Dendritic cell treated with granulocyte-macrophage colony-stimulating factor and Interleukin-4, amounts not matched to agents 40 ng/mL and 50 ng/mL, for 4 days (primary cell): ENCODE results near the gene ATP5F1D.
"Not testable (repeated sequence)": the region's sequence is repeated elsewhere in the genome, so short reads cannot be mapped to it uniquely, and the experiment has no call there.

Experiments
- H3K27ac Mint-ChIP-seq: one replicate; pipeline ENCODE4 v1.8.0; 2022; ENCODE audit warnings: mild to moderate bottlenecking, mixed read lengths
- H3K27me3 Mint-ChIP-seq: one replicate; pipeline ENCODE4 v1.8.0; 2022; ENCODE audit warnings: mild to moderate bottlenecking, mixed read lengths
- H3K36me3 Mint-ChIP-seq: one replicate; pipeline ENCODE4 v1.8.0; 2022; ENCODE audit warnings: low read depth, mixed read lengths
- H3K4me1 Mint-ChIP-seq: one replicate; pipeline ENCODE4 v1.8.0; 2022; ENCODE audit warnings: low read depth, mixed read lengths
- H3K4me3 Mint-ChIP-seq: one replicate; pipeline ENCODE4 v1.8.0; 2022; ENCODE audit warnings: mild to moderate bottlenecking, moderate library complexity, mixed read lengths
- H3K9me3 Mint-ChIP-seq: one replicate; pipeline ENCODE4 v1.8.0; 2022; ENCODE audit warnings: mixed read lengths
- intact Hi-C: fragments of 100-400 bp; cut with micrococcal nuclease; formaldehyde crosslinking; loops from one replicate; pipeline ENCODE4 v1.15.0; 2022

The ATP5F1D gene

DNA sequence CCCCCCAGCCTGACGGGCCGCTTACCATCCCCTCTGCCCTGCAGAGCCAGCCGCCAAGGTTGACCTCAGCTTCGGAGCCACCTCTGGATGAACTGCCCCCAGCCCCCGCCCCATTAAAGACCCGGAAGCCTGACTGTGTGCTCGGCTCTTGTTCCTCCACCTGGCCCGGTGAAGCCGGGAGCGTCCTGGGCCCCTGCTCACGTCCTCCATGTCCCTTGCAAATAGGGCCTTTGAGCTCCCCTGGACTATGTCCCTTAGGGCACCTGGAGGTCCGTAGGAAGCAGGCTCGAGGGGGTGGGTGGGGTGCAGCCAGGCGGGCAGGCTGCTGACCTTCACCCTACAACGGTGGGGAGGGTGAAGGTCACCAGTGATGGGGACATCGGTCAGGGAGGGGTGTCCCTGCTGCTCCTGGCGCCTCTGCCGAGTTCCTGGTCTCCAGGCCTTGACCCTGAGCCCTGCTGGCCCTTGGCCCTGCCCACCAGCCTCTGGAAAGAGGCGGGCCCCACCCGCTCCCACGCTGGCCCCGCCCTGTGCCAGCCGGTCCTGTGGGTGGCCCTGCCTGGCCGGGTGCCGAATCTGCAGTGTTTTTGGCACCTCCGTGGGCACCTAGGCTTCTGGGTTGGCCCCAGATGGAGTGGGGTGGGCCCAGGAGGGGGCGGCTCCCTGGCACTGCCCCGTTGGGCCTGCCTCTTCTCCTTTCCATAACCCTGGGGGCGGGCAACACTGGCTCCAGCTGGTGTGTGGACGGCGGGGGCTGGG is 3.3 kb downstream of the ATP5F1D start:
- peak overlapping the region; percentile 95 for H3K27ac Mint-ChIP-seq
- peaks cover 42% of the 10 kb centered on the region for H3K36me3 Mint-ChIP-seq
- intact Hi-C loops = loop anchor here (1.0 kb wide), 1 partner anchor 22 kb away; no protein-coding TSS in a partner anchor
- H3K4me1 Mint-ChIP-seq = peaks cover 55% of the 10 kb centered on the region
- H3K4me3 Mint-ChIP-seq = peak overlapping the region; percentile 84
- no peaks in the 10 kb centered on the region for H3K9me3 Mint-ChIP-seq
- peaks cover 2% of the 10 kb centered on the region for H3K27me3 Mint-ChIP-seq

DNA sequence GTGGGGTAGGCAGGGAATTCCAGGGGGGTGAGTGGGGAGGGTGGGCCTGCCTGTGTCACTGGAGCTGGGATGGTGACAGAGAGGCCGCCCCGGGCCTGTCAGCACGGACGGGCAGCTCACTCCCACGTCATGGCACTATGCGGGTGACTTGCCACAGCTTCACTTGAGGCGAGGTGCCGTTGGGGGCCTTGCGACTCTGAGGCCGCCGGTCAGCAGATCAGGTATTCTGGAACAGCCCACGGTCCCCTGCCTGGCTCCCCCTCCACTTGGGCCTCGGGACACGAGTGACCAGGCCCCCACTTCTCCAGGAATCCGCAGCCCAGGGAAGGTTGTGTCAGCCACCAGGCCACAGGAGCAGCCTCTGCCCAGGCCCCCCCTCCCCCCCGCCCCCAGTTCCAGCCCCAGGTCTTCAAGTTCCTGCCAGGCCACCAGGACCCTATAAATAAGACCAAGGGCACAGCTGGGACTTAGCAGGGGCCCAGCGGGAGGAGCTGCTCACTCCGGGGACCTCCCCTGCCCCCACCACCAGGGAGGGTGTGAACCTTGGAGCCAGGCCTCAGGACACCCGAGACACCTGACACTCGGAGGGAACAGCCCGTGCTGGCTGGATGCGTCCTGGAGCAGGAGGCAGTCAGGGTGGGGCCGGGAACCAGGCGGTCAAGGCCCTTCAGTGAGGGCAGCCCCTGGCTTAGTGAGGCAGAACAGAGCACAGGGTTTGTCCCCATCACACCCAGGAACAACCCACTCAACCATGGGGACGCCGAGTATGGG is 4.1 kb downstream of the ATP5F1D start:
- Mint-ChIP-seq H3K36me3 (peaks cover 49% of the 10 kb centered on the region), H3K4me1 (peaks cover 55% of the 10 kb centered on the region), H3K27ac (peak overlapping the region; percentile 95), H3K27me3 (peaks cover 2% of the 10 kb centered on the region), H3K4me3 (peak overlapping the region; percentile 84), H3K9me3 (no peaks in the 10 kb centered on the region)
- intact Hi-C loops = no loop called here

DNA sequence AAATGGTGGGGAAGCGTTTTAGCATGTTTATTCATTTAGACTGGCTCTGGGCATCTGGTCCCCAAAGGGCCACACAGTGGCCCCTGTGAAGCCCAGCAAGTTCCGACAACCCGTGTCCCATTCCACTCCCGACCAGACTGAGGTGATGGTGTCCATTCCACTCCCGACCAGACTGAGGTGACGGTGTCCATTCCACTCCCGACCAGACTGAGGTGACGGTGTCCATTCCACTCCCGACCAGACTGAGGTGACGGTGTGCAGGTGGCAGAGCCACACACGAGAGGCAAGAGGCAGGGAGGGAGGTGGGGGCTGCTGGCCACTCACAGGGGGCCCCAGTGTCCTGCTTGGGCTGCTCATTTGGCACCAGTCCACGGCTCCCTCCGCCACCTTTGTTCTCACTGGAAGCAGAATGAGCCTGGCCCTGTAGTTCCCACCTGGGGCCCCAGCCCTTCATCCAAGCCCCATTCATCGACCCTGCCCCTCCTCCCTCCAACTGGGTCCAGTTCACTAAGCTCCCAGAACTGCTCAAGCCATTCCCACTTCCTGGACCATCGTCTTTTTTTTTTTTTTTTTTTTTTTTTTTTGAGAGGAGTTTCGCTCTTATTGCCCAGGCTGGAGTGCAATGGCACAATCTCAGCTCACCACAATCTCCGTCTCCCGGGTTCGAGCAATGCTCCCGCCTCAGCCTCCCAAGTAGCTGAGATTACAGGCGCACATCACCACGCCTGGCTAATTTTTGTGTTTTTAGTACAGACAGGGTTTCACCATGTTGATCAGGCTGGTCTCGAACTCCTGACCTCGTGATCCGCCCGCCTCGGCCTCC is 4.9 kb downstream of the ATP5F1D start:
- H3K27ac Mint-ChIP-seq, H3K4me3 Mint-ChIP-seq, H3K27me3 Mint-ChIP-seq, H3K9me3 Mint-ChIP-seq, intact Hi-C loops: not testable (repeated sequence)
- Mint-ChIP-seq H3K36me3 (peaks cover 57% of the 10 kb centered on the region), H3K4me1 (peaks cover 50% of the 10 kb centered on the region)

DNA sequence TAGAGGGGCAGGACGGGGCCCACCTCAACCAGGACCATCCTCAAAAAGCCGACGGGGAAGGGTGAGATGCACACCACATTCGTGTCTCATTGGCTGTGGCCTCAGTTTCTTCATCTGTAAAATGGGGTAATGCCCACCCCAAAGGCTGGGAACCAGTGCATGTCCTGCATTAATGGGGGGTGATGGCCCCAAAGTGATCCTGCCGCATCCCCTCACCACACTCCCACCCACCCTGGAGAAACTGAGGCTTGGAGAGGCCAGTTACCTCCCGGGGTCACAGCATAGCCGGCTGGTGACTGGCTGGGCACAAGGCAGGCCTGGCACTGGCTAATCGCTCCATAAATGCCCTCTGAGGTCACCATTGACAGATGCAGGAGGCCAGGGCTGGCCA is 6.2 kb downstream of the ATP5F1D start:
- Mint-ChIP-seq H3K9me3 (no peaks in the 10 kb centered on the region), H3K36me3 (peaks cover 61% of the 10 kb centered on the region), H3K4me1 (peaks cover 52% of the 10 kb centered on the region), H3K27me3 (no peaks in the 10 kb centered on the region), H3K27ac (peak overlapping the region; percentile 93), H3K4me3 (peak overlapping the region; percentile 83)
- intact Hi-C loops = loop anchor here (1.0 kb wide), 1 partner anchor 19 kb away; no protein-coding TSS in a partner anchor

DNA sequence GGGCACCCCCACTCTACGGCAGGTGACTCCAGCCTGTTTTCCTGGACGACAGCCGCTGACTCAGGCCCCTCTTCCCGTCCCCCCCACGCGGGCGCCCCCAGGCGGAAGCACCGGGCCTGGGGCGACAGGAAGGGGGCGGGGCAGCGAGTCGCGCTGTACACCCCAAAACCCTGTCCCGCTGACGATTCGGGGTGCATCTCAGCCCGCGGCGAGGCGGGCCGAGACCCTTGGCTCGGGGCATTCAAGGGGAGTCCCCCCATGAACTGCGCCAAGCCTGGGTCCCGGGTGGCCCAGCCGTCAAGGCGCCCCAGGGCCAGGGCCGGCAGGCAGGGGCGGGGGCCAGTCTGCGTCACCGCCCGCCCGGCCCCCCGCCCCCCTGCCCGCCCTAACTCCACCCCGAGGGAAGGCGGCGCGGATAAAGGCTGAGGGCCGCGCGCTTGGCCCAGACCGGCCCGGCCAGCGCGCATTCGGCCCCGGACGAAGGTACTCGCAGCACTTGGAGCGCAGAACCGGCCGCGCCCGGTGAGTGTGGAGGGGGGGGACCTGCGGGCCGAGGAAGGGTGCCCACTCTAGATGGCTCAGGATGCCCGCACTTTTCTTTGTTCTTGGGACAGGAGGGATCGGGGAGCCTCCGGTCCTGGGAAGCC is 6.7 kb downstream of the ATP5F1D start, which contains the start of gene MIDN:
Gene MIDN, plus strand, starts transcription at position 445 of the 647 bp plus-strand sequence. CDS start 1,714 bp downstream, outside the sequence.
- Mint-ChIP-seq H3K27ac (peak within 1 kb of the TSS; percentile 93), H3K4me1 (peaks cover 47% of the 10 kb centered on the region), H3K27me3 (no peaks in the 10 kb centered on the region), H3K4me3 (peak within 1 kb of the TSS; percentile 83), H3K36me3 (peaks cover 65% of the 10 kb centered on the region), H3K9me3 (no peaks in the 10 kb centered on the region)
- intact Hi-C loops = loop anchor here (1.0 kb wide), 1 partner anchor 18 kb away; no protein-coding TSS in a partner anchor

DNA sequence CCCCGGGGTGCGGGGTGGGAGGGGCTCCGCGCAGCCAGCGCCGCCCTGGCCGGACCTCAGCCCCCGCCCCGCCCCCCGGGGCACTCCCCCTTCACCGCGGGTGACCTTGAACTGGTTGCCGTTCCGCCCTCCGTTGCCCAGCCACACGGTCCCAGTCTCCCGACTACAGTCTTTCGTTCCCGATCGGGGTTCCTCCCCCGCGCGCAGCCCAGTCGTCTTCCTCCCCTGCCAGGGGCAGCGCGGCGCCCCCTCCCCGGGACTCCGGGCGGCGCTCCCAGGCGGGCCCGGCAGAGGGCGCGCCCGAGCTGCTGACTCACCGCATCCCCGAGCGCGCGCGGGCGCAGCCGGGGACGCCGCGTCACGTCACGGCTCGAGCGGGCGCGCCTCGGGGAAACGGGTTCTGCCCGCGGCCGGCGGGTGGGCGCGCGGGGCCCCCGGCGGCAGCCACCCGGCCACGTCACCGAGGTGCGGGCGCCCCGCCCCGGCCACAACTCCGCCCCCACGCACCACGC is 7.3 kb downstream of the ATP5F1D start:
- H3K4me3 Mint-ChIP-seq = peak overlapping the region; percentile 83
- H3K27ac Mint-ChIP-seq = peak overlapping the region; percentile 93
- intact Hi-C loops = loop anchor here (1.0 kb wide), 1 partner anchor 17 kb away; no protein-coding TSS in a partner anchor
- H3K4me1 Mint-ChIP-seq = peaks cover 45% of the 10 kb centered on the region
- H3K36me3 Mint-ChIP-seq = peaks cover 65% of the 10 kb centered on the region
- H3K27me3 Mint-ChIP-seq = no peaks in the 10 kb centered on the region
- no peaks in the 10 kb centered on the region for H3K9me3 Mint-ChIP-seq

DNA sequence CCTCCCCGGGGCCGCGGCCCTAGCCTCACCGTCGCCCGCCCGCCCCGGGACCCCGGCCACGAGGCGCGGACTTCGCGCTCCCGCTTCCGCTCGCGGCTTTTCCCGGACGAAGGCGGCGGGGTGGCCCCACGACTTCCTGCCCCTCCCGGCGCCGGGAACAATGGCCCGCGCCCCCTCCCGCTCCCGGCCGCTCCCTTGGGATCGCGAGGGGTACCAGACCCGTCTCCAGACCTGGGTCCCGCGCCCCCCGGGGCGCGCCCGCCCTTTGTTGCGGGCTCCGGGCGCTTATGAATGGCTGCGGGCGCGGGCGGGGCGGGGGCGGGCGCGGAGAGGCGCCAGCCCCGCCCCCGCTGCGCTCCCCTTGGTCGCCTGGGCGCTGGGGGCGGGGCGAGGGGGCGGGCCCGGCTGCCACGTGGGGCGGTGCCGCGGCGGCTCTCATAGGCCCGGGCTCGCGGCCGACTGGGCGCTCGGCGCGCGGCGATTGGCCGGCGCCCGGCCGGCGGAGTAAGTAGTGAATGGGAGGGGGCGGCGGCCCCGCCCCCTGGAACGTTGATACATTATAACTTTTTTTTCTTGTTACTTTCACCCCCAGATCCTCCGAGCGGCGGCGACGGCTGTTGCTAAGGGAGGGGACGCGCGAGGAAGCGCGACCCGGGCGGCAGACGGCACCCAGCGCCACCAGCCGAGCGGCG is 7.9 kb downstream of the ATP5F1D start:
- Mint-ChIP-seq H3K36me3 (peaks cover 66% of the 10 kb centered on the region), H3K4me1 (peaks cover 43% of the 10 kb centered on the region), H3K9me3 (no peaks in the 10 kb centered on the region), H3K27ac (peak overlapping the region; percentile 93), H3K27me3 (no peaks in the 10 kb centered on the region), H3K4me3 (peak overlapping the region; percentile 79)
- intact Hi-C loops = no loop called here

DNA sequence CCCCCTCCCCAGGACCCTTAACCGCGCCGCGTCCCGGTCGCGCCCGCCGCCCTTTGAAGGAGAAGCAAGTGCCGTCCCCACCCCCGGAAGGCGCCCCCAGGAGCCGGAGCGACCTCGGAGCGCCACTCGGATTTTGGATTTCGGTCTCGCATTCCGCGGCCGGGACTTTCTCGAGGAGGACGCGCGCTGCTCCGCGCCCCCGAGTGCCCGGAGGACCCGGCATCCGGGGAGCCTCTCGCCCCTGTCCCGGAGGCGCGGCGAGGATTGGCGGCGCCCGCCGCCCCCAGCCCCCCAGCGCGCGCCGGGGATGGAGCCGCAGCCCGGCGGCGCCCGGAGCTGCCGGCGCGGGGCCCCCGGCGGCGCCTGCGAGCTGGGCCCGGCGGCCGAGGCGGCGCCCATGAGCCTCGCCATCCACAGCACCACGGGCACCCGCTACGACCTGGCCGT is 8.5 kb downstream of the ATP5F1D start:
- Mint-ChIP-seq H3K9me3 (no peaks in the 10 kb centered on the region), H3K4me3 (peak overlapping the region; percentile 79), H3K4me1 (peaks cover 43% of the 10 kb centered on the region), H3K36me3 (peaks cover 66% of the 10 kb centered on the region), H3K27ac (peak overlapping the region; percentile 93), H3K27me3 (no peaks in the 10 kb centered on the region)
- intact Hi-C loops = no loop called here

DNA sequence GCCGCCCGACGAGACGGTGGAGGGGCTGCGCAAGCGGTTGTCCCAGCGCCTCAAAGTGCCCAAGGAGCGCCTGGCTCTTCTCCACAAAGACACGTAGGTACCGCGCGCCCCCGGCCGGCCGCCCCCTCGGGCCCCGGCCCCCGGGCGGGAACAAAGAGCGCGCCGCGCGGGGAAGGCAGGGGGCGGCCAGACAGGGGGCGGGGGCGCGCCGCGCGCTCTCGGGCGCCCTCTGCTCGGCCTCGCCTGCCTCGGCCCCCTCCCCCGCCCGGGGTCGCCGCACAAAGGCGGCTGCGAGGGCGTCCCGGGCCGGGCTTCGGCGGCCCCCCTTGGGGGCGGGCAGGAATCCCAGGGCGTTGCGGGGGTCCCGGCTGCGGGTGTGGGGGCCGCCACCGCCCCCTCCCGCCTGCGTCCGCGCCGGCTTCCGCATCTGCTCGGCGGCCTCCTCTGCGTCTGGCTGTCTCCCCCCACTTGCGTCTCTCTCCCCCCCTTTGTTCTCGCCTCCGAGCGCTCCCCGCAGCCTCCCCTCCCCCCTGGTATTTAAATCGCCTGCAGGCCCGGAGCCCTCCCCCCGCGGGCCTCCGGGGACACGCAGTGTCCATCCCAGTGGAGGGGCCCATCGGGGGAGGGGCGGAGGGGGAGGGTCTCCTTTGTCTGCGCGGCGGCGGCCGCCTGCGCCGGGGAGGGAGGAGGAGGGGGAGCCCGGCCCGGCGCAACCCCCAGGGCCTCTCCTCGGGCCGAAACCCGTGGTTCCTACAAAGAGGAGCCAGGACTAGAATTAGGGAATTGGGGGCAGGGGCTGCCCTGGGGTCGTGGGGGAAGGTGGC is 9.1 kb downstream of the ATP5F1D start:
- Mint-ChIP-seq H3K9me3 (no peaks in the 10 kb centered on the region), H3K27ac (peak overlapping the region; percentile 96), H3K27me3 (no peaks in the 10 kb centered on the region), H3K4me1 (peaks cover 44% of the 10 kb centered on the region), H3K36me3 (peaks cover 71% of the 10 kb centered on the region), H3K4me3 (peak overlapping the region; percentile 96)
- intact Hi-C loops = no loop called here

DNA sequence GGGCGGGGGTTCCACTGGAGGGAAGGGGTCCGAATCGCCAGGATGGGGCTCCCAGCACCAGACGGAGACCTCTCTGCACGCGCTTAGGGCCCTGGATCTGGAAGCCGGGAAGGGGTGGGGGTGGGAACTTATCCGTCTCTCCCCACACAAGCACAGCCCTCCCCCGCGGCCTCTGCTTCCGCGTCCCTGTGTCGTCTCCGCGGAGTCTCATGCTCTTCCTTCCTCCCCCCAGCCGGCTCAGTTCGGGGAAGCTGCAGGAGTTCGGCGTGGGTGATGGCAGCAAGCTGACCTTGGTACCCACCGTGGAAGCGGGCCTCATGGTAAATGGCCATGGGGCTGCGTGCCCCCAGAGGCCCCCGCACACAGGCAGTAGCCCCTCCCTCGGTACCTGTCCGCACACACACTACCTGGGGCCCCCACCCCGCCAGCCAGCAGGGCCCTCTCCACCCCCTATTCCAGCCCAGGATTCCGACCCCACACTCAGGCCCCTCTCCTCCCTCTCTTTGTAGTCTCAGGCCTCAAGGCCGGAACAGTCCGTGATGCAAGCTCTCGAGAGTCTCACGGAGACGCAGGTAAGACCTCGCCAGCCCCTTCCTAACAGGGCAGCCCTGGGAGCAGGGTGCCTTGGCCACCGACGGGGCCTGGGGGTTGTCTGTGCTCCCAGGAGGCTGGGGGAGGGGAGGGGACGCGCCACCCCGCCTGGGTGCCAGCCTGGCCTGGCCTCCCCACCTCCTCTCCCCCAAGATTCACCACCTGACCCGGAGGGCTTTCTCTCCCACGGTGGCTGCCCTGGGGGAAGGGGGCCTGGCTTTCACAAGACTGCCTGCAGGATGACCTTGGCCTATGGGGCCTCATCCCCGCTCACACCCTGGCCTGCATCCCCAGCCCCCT is 10.0 kb downstream of the ATP5F1D start:
- no peaks in the 10 kb centered on the region for H3K9me3 Mint-ChIP-seq
- peaks cover 73% of the 10 kb centered on the region for H3K36me3 Mint-ChIP-seq
- no peaks in the 10 kb centered on the region for H3K27me3 Mint-ChIP-seq
- intact Hi-C loops = loop anchor here (1.0 kb wide), 1 partner anchor 9 kb away; no protein-coding TSS in a partner anchor
- H3K27ac Mint-ChIP-seq = peak overlapping the region; percentile 96
- peak overlapping the region; percentile 96 for H3K4me3 Mint-ChIP-seq
- peaks cover 35% of the 10 kb centered on the region for H3K4me1 Mint-ChIP-seq

DNA sequence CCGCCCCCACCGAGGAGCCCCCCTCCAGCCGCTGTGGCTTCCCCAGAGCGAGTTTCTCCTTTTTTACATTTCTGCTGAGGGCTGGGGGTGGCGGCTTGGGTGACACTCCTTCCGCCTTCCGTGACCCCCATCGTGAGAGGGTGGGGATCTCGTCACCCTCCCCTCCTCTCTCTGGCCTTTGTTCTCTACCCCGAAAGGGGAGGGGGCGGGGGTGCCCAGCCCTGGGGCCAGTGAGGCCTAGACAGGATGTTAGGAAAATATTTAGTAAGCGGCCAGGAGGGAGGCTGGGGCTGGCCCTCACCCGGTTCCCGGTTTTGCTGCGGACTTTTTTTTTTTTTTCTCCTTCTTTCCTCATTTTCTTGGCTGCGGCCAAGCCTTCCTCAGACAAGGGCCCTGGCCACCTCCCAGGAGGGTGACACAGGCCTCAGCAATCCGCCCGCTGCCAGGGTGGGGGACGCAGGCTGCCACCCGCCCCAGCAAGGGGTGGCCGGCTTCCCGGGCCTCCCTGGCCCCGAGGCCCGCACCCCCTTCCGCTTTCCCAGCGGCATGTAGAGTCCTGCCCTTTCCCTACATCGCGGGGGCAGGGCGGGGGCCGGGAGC is 10.8 kb downstream of the ATP5F1D start:
- peaks cover 78% of the 10 kb centered on the region for H3K36me3 Mint-ChIP-seq
- peak overlapping the region; percentile 96 for H3K4me3 Mint-ChIP-seq
- H3K27me3 Mint-ChIP-seq = no peaks in the 10 kb centered on the region

More for the DNA sequence above, 10.8 kb downstream of the ATP5F1D start:
- H3K4me1 Mint-ChIP-seq = peaks cover 33% of the 10 kb centered on the region
- intact Hi-C loops = loop anchor here (1.0 kb wide), 1 partner anchor 8 kb away; no protein-coding TSS in a partner anchor
- H3K27ac Mint-ChIP-seq = peak overlapping the region; percentile 96
- H3K9me3 Mint-ChIP-seq = no peaks in the 10 kb centered on the region
